SK-N-SH (cell line): ENCODE measurements around the gene PHKA2. TPM values are rescaled to one million over a fixed set of nuclear protein-coding genes. Genes with fewer than 3 reads are reported as not detected.

ENCODE experiments used
- CTCF ChIA-PET: fragments of 300-600, 350-600 bp; formaldehyde crosslinking; extraction: SDS; loops from one replicate; lab custom pipeline; 2021; lab: Yijun Ruan, JAX
- POLR2A ChIA-PET: fragments of 350-600 bp; sonication (Branson Sonifier 250); formaldehyde crosslinking; extraction: SDS; loops from one replicate; lab custom pipeline; 2020; ENCODE audit warnings: antibody characterized with exemption, inconsistent platforms; lab: Yijun Ruan, JAX
- DNase-seq: peaks from one replicate; pipeline ENCODE4 v3.0.0; 2012
- H2AFZ ChIP-seq: fragments of 200-600 bp; sonication (generic); 2 replicates; pipeline ENCODE4 v1.8.1; 2016; ENCODE audit warnings: antibody characterized with exemption, mild to moderate bottlenecking, low read depth
- H3F3A ChIP-seq: fragments of 200-600 bp; sonication (generic); replicated peaks from 2 replicates; pipeline ENCODE3; 2016; ENCODE audit warnings: antibody characterized with exemption, mild to moderate bottlenecking; ENCODE audit not compliant: insufficient read depth
- H3K27ac ChIP-seq, 2 experiments: fragments of 200-500 bp in 1 of 2; fragments of 200-600 bp in 1 of 2; sonication (Bioruptor generic) in 1 of 2; sonication (generic), shearing (Covaris generic) in 1 of 2; 2 replicates each; pipeline versions ENCODE4 v1.5.1 to v1.6.1; 2014 to 2016; ENCODE audit warnings: low read depth in 2 of 2, inconsistent platforms in 1 of 2, low read length in 1 of 2, mild to moderate bottlenecking in 1 of 2, mixed read lengths in 1 of 2
- H3K27me3 ChIP-seq: fragments of 200-600 bp; sonication (generic), shearing (Covaris generic); 2 replicates; pipeline ENCODE4 v1.6.1; 2016; ENCODE audit warnings: mixed run types; ENCODE audit not compliant: insufficient read depth
- H3K36me3 ChIP-seq, 2 experiments: fragments of 200-500 bp in 1 of 2; fragments of 200-600 bp in 1 of 2; sonication (Bioruptor generic) in 1 of 2; sonication (generic) in 1 of 2; replicated peaks in 1 of 2; 2 replicates each; pipeline versions ENCODE3 to v1.5.1; 2014 to 2016; ENCODE audit warnings: low read length in 1 of 2, mild to moderate bottlenecking in 1 of 2; ENCODE audit not compliant: insufficient read depth in 2 of 2, control insufficient read depth in 1 of 2
- H3K4me1 ChIP-seq, 2 experiments: fragments of 200-500 bp in 1 of 2; fragments of 200-600 bp in 1 of 2; sonication (Bioruptor generic) in 1 of 2; sonication (generic), shearing (Covaris generic) in 1 of 2; 2 replicates each; pipeline versions ENCODE4 v1.5.1 to v1.6.1; 2014 to 2016; ENCODE audit warnings: low read depth in 1 of 2, low read length in 1 of 2, mixed run types in 1 of 2; ENCODE audit not compliant: insufficient read depth in 2 of 2, control insufficient read depth in 1 of 2
- H3K4me2 ChIP-seq: fragments of 200-600 bp; sonication (generic), shearing (Covaris generic); 2 replicates; pipeline ENCODE4 v1.6.1; 2017; ENCODE audit warnings: mixed run types
- H3K4me3 ChIP-seq, 2 experiments: fragments of 200-500 bp in 1 of 2; fragments of 200-600 bp in 1 of 2; sonication (Bioruptor generic) in 1 of 2; sonication (generic), shearing (Covaris generic) in 1 of 2; 2 replicates each; pipeline versions ENCODE4 v1.5.1 to v1.8.1; 2014 to 2016; ENCODE audit warnings: low read depth in 2 of 2, inconsistent platforms in 1 of 2, low read length in 1 of 2, mild to moderate bottlenecking in 1 of 2, mixed read lengths in 1 of 2, moderate library complexity in 1 of 2
- H3K79me2 ChIP-seq: fragments of 200-600 bp; sonication (generic); 2 replicates; pipeline ENCODE4 v1.8.1; 2017; ENCODE audit warnings: mild to moderate bottlenecking; ENCODE audit not compliant: insufficient read depth
- H3K9ac ChIP-seq: fragments of 200-600 bp; sonication (generic); 2 replicates; pipeline ENCODE4 v1.6.1; 2017; ENCODE audit warnings: mixed run types
- H3K9me2 ChIP-seq: fragments of 200-600 bp; sonication (generic); 2 replicates; pipeline ENCODE4 v1.6.1; 2017; ENCODE audit warnings: mixed run types
- H3K9me3 ChIP-seq: fragments of 200-600 bp; sonication (generic); 2 replicates; pipeline ENCODE4 v1.6.1; 2017; ENCODE audit warnings: mixed run types, mild to moderate bottlenecking, moderate library complexity
- H4K20me1 ChIP-seq: fragments of 200-600 bp; sonication (generic); 2 replicates; pipeline ENCODE4 v1.6.1; 2017; ENCODE audit warnings: mild to moderate bottlenecking, mixed run types; ENCODE audit not compliant: insufficient read depth
- CHD2 ChIP-seq: fragments of 150-350 bp; IDR thresholded peaks from 2 replicates; pipeline ENCODE4 v1.6.1; 2018; ENCODE audit warnings: low read length; ENCODE audit not compliant: partially characterized antibody
- CTCF ChIP-seq: fragments of 200-600 bp; sonication (generic); IDR thresholded peaks from 2 replicates; pipeline ENCODE4 v1.6.1; 2017; ENCODE audit warnings: antibody characterized with exemption, mild to moderate bottlenecking, moderate library complexity
- ELF1 ChIP-seq: IDR thresholded peaks from 2 replicates; pipeline ENCODE4 v1.4.0; 2012
- EP300 ChIP-seq, 2 experiments: IDR thresholded peaks; 2 replicates each; pipeline versions ENCODE4 v1.4.0 to v1.6.1; 2012; ENCODE audit warnings: borderline replicate concordance in 1 of 2, low read depth in 1 of 2, low read length in 1 of 2
- FOSL2 ChIP-seq: IDR thresholded peaks from 2 replicates; pipeline ENCODE4 v1.4.0; 2012; ENCODE audit warnings: low read depth, mild to moderate bottlenecking, moderate library complexity, borderline replicate concordance
- FOXJ3 ChIP-seq: sonication (generic); formaldehyde crosslinking; IDR thresholded peaks from 2 replicates; pipeline ENCODE4 v1.5.1; 2020; ENCODE audit warnings: mild to moderate bottlenecking, missing genetic modification reagents
- GABPA ChIP-seq: IDR thresholded peaks from 2 replicates; pipeline ENCODE4 v1.4.0; 2012; ENCODE audit warnings: low read depth, mild to moderate bottlenecking
- GATA2 ChIP-seq: sonication (generic); formaldehyde crosslinking; IDR thresholded peaks from 2 replicates; pipeline ENCODE4 v1.5.0; 2020; ENCODE audit warnings: mild to moderate bottlenecking, missing genetic modification reagents
- IRF3 ChIP-seq: fragments of 150-350 bp; IDR thresholded peaks from 2 replicates; pipeline ENCODE4 v1.6.1; 2016; ENCODE audit warnings: mild to moderate bottlenecking, low read depth, low read length
- MAX ChIP-seq: IDR thresholded peaks from 2 replicates; pipeline ENCODE4 v1.4.0; 2012; ENCODE audit warnings: low read depth
- MEF2A ChIP-seq: IDR thresholded peaks from 2 replicates; pipeline ENCODE4 v1.4.0; 2012; ENCODE audit warnings: low read depth, borderline replicate concordance
- PBX3 ChIP-seq: IDR thresholded peaks from 2 replicates; pipeline ENCODE4; 2012
- RFX5 ChIP-seq: IDR thresholded peaks from 2 replicates; pipeline ENCODE4 v1.6.1; 2012; ENCODE audit warnings: mild to moderate bottlenecking, improper control_type of control experiment, low read length
- RXRA ChIP-seq: IDR thresholded peaks from 2 replicates; pipeline ENCODE4 v1.4.0; 2012; ENCODE audit warnings: low read depth, mild to moderate bottlenecking, borderline replicate concordance
- SMC3 ChIP-seq: IDR thresholded peaks from 2 replicates; pipeline ENCODE4 v1.6.1; 2012; ENCODE audit warnings: low read depth, low read length, improper control_type of control experiment
- TAF1 ChIP-seq: IDR thresholded peaks from 2 replicates; pipeline ENCODE4 v1.6.1; 2012; ENCODE audit warnings: low read depth, mild to moderate bottlenecking, low read length, moderate library complexity, borderline replicate concordance
- ZBTB33 ChIP-seq: IDR thresholded peaks from 2 replicates; pipeline ENCODE4 v1.4.0; 2012; ENCODE audit warnings: low read depth, borderline replicate concordance
- WGBS: methylation state at CpG from one replicate; pipeline ENCODE4 v1.1.6; 2017; ENCODE audit warnings: low lambda C conversion rate; 5-methylcytosine and 5-hydroxymethylcytosine counted together
- polyA plus RNA-seq, 3 experiments: library from polyadenylated mRNA; depleted of rRNA; stranded (reverse); fragments of >200 nt; gene quantifications; 2 replicates each; pipeline ENCODE4 v1.2.3, GENCODE V29; 2012

PHKA2 gene
- polyA plus RNA-seq, 1 of the 3 experiments (the other 2 are of a cell fraction): 20.5 TPM

GRCh38 chrX:18935893-18936292 lies 48.0 kb downstream of the PHKA2 start:
- no peak overlapping the region for H3K9ac ChIP-seq
- DNase-seq: no peak
- TF ChIP-seq GABPA: no peak
- TF ChIP-seq MAX: no peak
- no peak for TF ChIP-seq MEF2A
- TF ChIP-seq TAF1: no peak
- no peak for TF ChIP-seq IRF3
- TF ChIP-seq EP300 (IDR thresholded peaks at IDR 0.05; ENCODE audit: borderline replicate concordance in 1 of 2, low read depth in 1 of 2, low read length in 1 of 2): no peak
- TF ChIP-seq FOSL2: no peak
- no peak for TF ChIP-seq RFX5
- TF ChIP-seq PBX3: no peak
- no peak for TF ChIP-seq ZBTB33
- TF ChIP-seq CHD2: no peak
- TF ChIP-seq CTCF: no peak
- TF ChIP-seq SMC3: no peak
- no peak for TF ChIP-seq FOXJ3 (CRISPR knock-in tag)
- TF ChIP-seq RXRA: no peak
- TF ChIP-seq ELF1: no peak
- no peak for TF ChIP-seq GATA2 (CRISPR knock-in tag)
- TF ChIP-seq, all 33 proteins: peak for 0
- H2AFZ ChIP-seq: no peak overlapping the region
- no peak overlapping the region for H3K4me2 ChIP-seq
- H3K4me1 ChIP-seq: no peaks in the 10 kb centered on the region; a peak in 1 of 4 replicates
- H3K27me3 ChIP-seq: no peaks in the 10 kb centered on the region
- no peaks in the 10 kb centered on the region for H4K20me1 ChIP-seq
- no peaks in the 10 kb centered on the region for H3F3A ChIP-seq
- POLR2A ChIA-PET: no interaction called here
- peaks cover 0 to 8% of the 10 kb centered on the region in 2 experiments for H3K36me3 ChIP-seq
- H3K9me2 ChIP-seq: no peaks in the 10 kb centered on the region
- no peaks in the 10 kb centered on the region for H3K79me2 ChIP-seq
- H3K9me3 ChIP-seq: no peaks in the 10 kb centered on the region
- H3K4me3 ChIP-seq: no peak overlapping the region
- CTCF ChIA-PET: interaction anchor here (1.0 to 2.1 kb wide), 2 partner anchors 81 to 398 kb away, joined by 3 to 9 read pairs; no protein-coding TSS in a partner anchor
- 53% methylated on average over 10 of the region's 10 CpGs for WGBS
- H3K27ac ChIP-seq: no peak overlapping the region
